ENCODE results near the gene DYNLRB2. TPM values are rescaled to one million over a fixed set of nuclear protein-coding genes. Genes with fewer than 3 reads are reported as not detected.

DYNLRB2 gene
- total RNA-seq, 4 donors from 2014 or later, result 0.39 to 5.0 TPM; not detected in 2

DNA sequence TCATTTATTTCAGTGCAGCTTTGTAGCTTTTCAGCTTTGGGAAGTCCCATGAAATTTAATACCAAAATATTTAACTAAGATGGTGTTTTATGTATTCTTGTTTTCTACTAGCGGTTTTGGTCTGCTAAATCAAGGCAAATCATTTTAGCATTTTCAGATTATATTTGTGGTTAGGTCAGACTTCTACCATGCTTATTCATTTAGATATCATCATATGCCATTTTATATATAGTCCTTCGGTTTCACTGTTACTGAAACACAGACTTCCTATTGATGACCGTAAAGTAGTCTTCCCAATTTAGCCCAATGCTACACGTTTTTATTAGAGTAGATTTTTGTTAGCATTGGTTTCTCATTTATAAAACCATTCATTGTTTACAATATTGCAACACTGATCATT lies 5.5 kb downstream of the DYNLRB2 start:
- H3K9me3 ChIP-seq, result no peaks in the 10 kb centered on the region
- 64 to 72% methylated on average over 4 of the region's 4 CpGs for WGBS, 2 donors
- no peaks in the 10 kb centered on the region for H3K27me3 ChIP-seq
- no peak overlapping the region for H3K27ac ChIP-seq
- H3K36me3 ChIP-seq, result no peaks in the 10 kb centered on the region
- peaks cover 0 to 2% (median 0%) of the 10 kb centered on the region in 4 donors for H3K4me1 ChIP-seq
- H3K4me3 ChIP-seq, result no peak overlapping the region
- TF ChIP-seq, protein P1, sequence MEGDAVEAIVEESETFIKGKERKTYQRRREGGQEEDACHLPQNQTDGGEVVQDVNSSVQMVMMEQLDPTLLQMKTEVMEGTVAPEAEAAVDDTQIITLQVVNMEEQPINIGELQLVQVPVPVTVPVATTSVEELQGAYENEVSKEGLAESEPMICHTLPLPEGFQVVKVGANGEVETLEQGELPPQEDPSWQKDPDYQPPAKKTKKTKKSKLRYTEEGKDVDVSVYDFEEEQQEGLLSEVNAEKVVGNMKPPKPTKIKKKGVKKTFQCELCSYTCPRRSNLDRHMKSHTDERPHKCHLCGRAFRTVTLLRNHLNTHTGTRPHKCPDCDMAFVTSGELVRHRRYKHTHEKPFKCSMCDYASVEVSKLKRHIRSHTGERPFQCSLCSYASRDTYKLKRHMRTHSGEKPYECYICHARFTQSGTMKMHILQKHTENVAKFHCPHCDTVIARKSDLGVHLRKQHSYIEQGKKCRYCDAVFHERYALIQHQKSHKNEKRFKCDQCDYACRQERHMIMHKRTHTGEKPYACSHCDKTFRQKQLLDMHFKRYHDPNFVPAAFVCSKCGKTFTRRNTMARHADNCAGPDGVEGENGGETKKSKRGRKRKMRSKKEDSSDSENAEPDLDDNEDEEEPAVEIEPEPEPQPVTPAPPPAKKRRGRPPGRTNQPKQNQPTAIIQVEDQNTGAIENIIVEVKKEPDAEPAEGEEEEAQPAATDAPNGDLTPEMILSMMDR (IDR thresholded peaks at IDR 0.05), result no peak
- DNase-seq (ENCODE audit: low spot score in 2 of 2), result no peak

DNA sequence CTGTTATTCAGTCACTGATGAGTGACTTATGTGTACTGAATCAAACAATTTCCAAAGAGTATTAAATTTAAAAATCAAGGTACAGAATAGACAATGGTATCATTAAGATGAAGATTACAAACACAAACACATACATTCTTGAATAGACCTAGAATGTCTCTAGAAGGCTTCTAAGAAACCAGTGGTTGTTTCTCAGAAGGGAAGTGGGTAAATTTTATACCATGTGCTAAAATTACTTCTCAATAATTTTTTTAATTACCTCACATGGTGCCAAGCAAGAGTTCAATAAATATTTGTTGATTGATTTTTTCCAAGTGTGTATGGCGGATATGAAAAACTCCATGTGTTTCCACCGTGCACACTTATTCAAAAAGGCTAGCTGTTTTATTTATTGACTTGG lies 6.4 kb downstream of the DYNLRB2 start:
- no peaks in the 10 kb centered on the region for H3K36me3 ChIP-seq
- TF ChIP-seq, protein P1 (IDR thresholded peaks at IDR 0.05), result no peak
- no peak for TF ChIP-seq POLR2A (IDR thresholded peaks at IDR 0.05)
- TF ChIP-seq EP300 (IDR thresholded peaks at IDR 0.05), result no peak
- H3K4me3 ChIP-seq, result no peak overlapping the region
- no peaks in the 10 kb centered on the region for H3K9me3 ChIP-seq
- no peaks in the 10 kb centered on the region for H3K27me3 ChIP-seq
- 92 to 94% methylated on average over 2 of the region's 2 CpGs for WGBS, 2 donors
- DNase-seq (ENCODE audit: low spot score in 2 of 2), result no peak
- H3K27ac ChIP-seq, result no peak overlapping the region
- H3K4me1 ChIP-seq, result no peaks in the 10 kb centered on the region

DNA sequence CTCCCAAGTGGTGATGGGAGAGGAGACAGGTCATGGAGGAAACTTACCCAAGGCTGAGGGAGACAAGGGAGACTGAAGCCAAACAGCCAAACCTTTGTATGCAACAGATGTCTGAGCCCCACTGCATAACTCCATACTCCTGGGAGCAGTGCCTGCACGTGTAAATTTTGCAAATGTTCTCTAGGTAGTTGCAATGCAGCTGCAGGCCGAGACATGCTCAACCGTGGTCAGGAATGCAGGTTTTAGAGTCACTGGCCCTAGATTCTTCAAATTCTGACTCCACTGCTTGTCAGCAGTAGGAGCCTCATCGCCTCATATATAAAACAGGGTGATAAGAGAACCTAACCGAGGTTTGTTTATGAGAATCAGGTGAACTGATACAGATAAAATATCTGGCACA lies 11.5 kb downstream of the DYNLRB2 start:
- no peak for DNase-seq (ENCODE audit: low spot score in 2 of 2)
- Histone ChIP-seq H3K4me1 (no peaks in the 10 kb centered on the region), H3K36me3 (no peaks in the 10 kb centered on the region), H3K4me3 (no peak overlapping the region), H3K27me3 (no peaks in the 10 kb centered on the region), H3K27ac (no peak overlapping the region), H3K9me3 (no peaks in the 10 kb centered on the region)
- 68 to 79% methylated on average over 5 of the region's 5 CpGs for WGBS, 2 donors
- TF ChIP-seq, protein P1 (IDR thresholded peaks at IDR 0.05), result no peak
- TF ChIP-seq POLR2A (IDR thresholded peaks at IDR 0.05) (no peak), EP300 (IDR thresholded peaks at IDR 0.05) (no peak)

DNA sequence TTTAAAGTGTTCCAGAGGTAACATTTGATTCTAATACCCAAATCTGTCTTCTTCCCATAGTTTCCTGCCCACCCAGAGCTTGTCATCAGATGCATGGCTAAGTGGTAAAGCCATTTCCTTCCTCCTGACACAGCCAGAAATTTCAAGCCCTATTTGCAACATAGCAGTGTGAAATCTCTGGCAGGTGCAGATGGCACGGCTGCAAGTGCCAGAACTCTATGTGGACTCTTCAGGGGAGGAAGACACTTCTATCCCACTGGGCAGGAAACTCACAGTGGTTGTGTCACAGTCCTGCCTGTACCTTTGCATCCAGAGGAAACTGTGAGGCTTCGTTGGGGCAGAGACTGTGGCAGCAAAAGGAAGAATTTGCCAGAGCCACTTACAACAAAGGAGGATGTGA lies 13.2 kb downstream of the DYNLRB2 start:
- H3K4me3 ChIP-seq, result no peak overlapping the region
- no peaks in the 10 kb centered on the region for H3K36me3 ChIP-seq
- no peak for DNase-seq (ENCODE audit: low spot score in 2 of 2)
- WGBS, 2 donors, result 29 to 38% methylated on average over 2 of the region's 2 CpGs
- no peaks in the 10 kb centered on the region for H3K4me1 ChIP-seq
- no peaks in the 10 kb centered on the region for H3K27me3 ChIP-seq
- no peak overlapping the region for H3K27ac ChIP-seq
- TF ChIP-seq, protein P1 (IDR thresholded peaks at IDR 0.05), result no peak
- TF ChIP-seq POLR2A (IDR thresholded peaks at IDR 0.05) (no peak), EP300 (IDR thresholded peaks at IDR 0.05) (no peak)
- no peaks in the 10 kb centered on the region for H3K9me3 ChIP-seq

DNA sequence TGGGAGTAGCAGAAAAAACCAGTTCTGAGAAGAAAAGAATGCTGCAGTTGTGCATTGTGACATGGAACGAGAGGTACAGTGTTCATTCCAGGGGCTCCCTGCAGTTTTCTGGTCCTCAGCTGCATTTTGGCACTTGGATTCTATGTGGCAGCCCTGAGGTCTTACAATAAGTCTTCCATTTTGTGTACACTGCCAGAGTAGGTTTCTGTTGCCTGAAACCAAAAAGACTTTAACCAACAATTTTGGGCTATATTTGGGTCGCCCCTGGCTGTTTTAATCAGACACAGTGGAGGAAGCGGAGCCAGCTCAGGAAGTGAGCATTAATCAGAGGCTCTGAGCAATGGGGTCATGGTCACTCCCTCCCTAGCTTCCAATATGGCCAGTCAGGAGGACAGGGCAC lies 15.7 kb downstream of the DYNLRB2 start:
- Histone ChIP-seq H3K36me3 (no peaks in the 10 kb centered on the region), H3K4me1 (no peaks in the 10 kb centered on the region), H3K27me3 (no peaks in the 10 kb centered on the region), H3K9me3 (no peaks in the 10 kb centered on the region), H3K4me3 (no peak overlapping the region), H3K27ac (no peak overlapping the region)
- DNase-seq (ENCODE audit: low spot score in 2 of 2), result no peak
- TF ChIP-seq EP300 (IDR thresholded peaks at IDR 0.05) (no peak), POLR2A (IDR thresholded peaks at IDR 0.05) (no peak)
- TF ChIP-seq, protein P1 (IDR thresholded peaks at IDR 0.05), result no peak
- WGBS, 2 donors, result 51 to 85% methylated on average over 2 to 3 of the region's 3 CpGs
